Gastroesophageal sphincter (tissue), 3 donors: ENCODE data around the gene DNAH10.

Experiments
- CTCF ChIP-seq, 4 experiments: fragments of 200-600 bp in 2 of 4; fragments of 450-650 bp in 2 of 4; sonication (generic) in 1 of 4; IDR thresholded peaks; one replicate each; pipeline ENCODE4 v1.5.1; 2017 to 2019; ENCODE audit warnings: antibody characterized with exemption in 4 of 4, mild to moderate bottlenecking in 2 of 4, moderate library complexity in 2 of 4
- POLR2A ChIP-seq, 2 donors: fragments of 450-650 bp; IDR thresholded peaks; one replicate each; pipeline ENCODE4 v1.6.1; 2017; ENCODE audit warnings: antibody characterized with exemption in 2 of 2, mild to moderate bottlenecking in 2 of 2, moderate library complexity in 1 of 2
- POLR2AphosphoS5 ChIP-seq: sonication (generic); formaldehyde crosslinking; IDR thresholded peaks from one replicate; pipeline ENCODE4 v1.6.1; 2017; ENCODE audit warnings: antibody characterized with exemption

- TF ChIP-seq CTCF (IDR thresholded peaks at IDR 0.05) (no peak), POLR2A (IDR thresholded peaks at IDR 0.05) (no peak), POLR2AphosphoS5 (no peak)
Observed at GRCh38 chr12:123732251-123732650, 29.9 kb upstream of the DNAH10 start.
